NT2/D1 (cell line): ENCODE data around the gene SCNN1B.
"Not testable (repeated sequence)": the region's sequence is repeated elsewhere in the genome, so short reads cannot be mapped to it uniquely, and the experiment has no call there.

Experiments
- DNase-seq: peaks from one replicate; pipeline ENCODE4 v3.0.0-alpha.2; 2011; ENCODE audit warnings: low read depth, low spot score
- H3K27me3 ChIP-seq: 2 replicates; pipeline ENCODE4 v1.6.0; 2011; ENCODE audit warnings: mild to moderate bottlenecking; ENCODE audit not compliant: insufficient read length, insufficient read depth
- H3K36me3 ChIP-seq: 2 replicates; pipeline ENCODE4 v1.6.1; 2011; ENCODE audit warnings: mild to moderate bottlenecking, low read length, mixed read lengths; ENCODE audit not compliant: insufficient read depth, insufficient read length
- H3K4me1 ChIP-seq: 2 replicates; pipeline ENCODE4 v1.5.1; 2011; ENCODE audit not compliant: insufficient read depth, insufficient read length
- H3K4me3 ChIP-seq: 2 replicates; pipeline ENCODE4 v1.5.1; 2011; ENCODE audit warnings: low read depth; ENCODE audit not compliant: insufficient read length
- H3K9ac ChIP-seq: 2 replicates; pipeline ENCODE4 v1.6.0; 2011; ENCODE audit warnings: low read depth; ENCODE audit not compliant: insufficient read length
- H3K9me3 ChIP-seq: 2 replicates; pipeline ENCODE4 v1.5.1; 2011; ENCODE audit warnings: mild to moderate bottlenecking, low read length; ENCODE audit not compliant: insufficient read depth
- SUZ12 ChIP-seq: IDR thresholded peaks from 2 replicates; pipeline ENCODE4 v1.6.1; 2011; ENCODE audit not compliant: insufficient read length, insufficient read depth; ENCODE audit errors: extremely low read depth
- YY1 ChIP-seq: IDR thresholded peaks from 2 replicates; pipeline ENCODE4 v1.6.1; 2011; ENCODE audit not compliant: insufficient read length, insufficient read depth
- ZNF274 ChIP-seq: IDR thresholded peaks from 2 replicates; pipeline ENCODE4 v1.6.1; 2011; ENCODE audit warnings: mild to moderate bottlenecking, low read depth, low read length

The SCNN1B gene

GRCh38 chr16:23359092-23359760, 57.1 kb downstream of the SCNN1B start:
- TF ChIP-seq YY1 (no peak), ZNF274 (no peak), SUZ12 (no peak)

GRCh38 chr16:23362460-23363317, 60.6 kb downstream of the SCNN1B start:
- DNase-seq = no peak
- H3K36me3 ChIP-seq = no peaks in the 10 kb centered on the region
- H3K27me3 ChIP-seq = no peaks in the 10 kb centered on the region
- peaks cover 2% of the 10 kb centered on the region for H3K4me1 ChIP-seq
- TF ChIP-seq ZNF274 (no peak), YY1 (no peak), SUZ12 (no peak)
- no peak overlapping the region for H3K9ac ChIP-seq
- H3K4me3 ChIP-seq = no peak overlapping the region
- no peaks in the 10 kb centered on the region for H3K9me3 ChIP-seq

More at GRCh38 chr16:23359092-23359760, 57.1 kb downstream of the SCNN1B start:
- H3K9me3 ChIP-seq = no peaks in the 10 kb centered on the region
- no peaks in the 10 kb centered on the region for H3K4me1 ChIP-seq
- no peak for DNase-seq
- no peak overlapping the region for H3K9ac ChIP-seq
- H3K27me3 ChIP-seq = no peaks in the 10 kb centered on the region
- no peak overlapping the region for H3K4me3 ChIP-seq
- H3K36me3 ChIP-seq = no peaks in the 10 kb centered on the region

- no peak for TF ChIP-seq ZNF274
- no peak for TF ChIP-seq YY1
- TF ChIP-seq SUZ12 = no peak
- H3K9ac ChIP-seq = no peak overlapping the region
- no peak for DNase-seq
- H3K4me3 ChIP-seq = no peak overlapping the region
- H3K4me1 ChIP-seq = peaks cover 2% of the 10 kb centered on the region
- no peaks in the 10 kb centered on the region for H3K36me3 ChIP-seq
- no peaks in the 10 kb centered on the region for H3K9me3 ChIP-seq
- no peaks in the 10 kb centered on the region for H3K27me3 ChIP-seq
These were observed 63.6 kb downstream of the SCNN1B start for GRCh38 chr16:23365602-23366240.

- not testable (repeated sequence) for H3K9ac ChIP-seq, DNase-seq, H3K9me3 ChIP-seq, H3K4me1 ChIP-seq, H3K27me3 ChIP-seq, H3K4me3 ChIP-seq, H3K36me3 ChIP-seq
These were observed 64.2 kb downstream of the SCNN1B start for GRCh38 chr16:23366341-23366740.

- no peak for DNase-seq
- Histone ChIP-seq H3K27me3 (no peaks in the 10 kb centered on the region), H3K9me3 (no peaks in the 10 kb centered on the region), H3K4me1 (peaks cover 2% of the 10 kb centered on the region), H3K36me3 (no peaks in the 10 kb centered on the region), H3K4me3 (no peak overlapping the region), H3K9ac (no peak overlapping the region)
- TF ChIP-seq ZNF274 (no peak), YY1 (no peak), SUZ12 (no peak)
These were observed 65.5 kb downstream of the SCNN1B start for GRCh38 chr16:23367564-23367963.

- Histone ChIP-seq H3K9me3 (no peaks in the 10 kb centered on the region), H3K9ac (no peak overlapping the region), H3K36me3 (no peaks in the 10 kb centered on the region), H3K27me3 (no peaks in the 10 kb centered on the region), H3K4me3 (no peak overlapping the region), H3K4me1 (peaks cover 2% of the 10 kb centered on the region)
- DNase-seq = no peak
- TF ChIP-seq ZNF274 = no peak
- no peak for TF ChIP-seq SUZ12
These were observed 65.9 kb downstream of the SCNN1B start for GRCh38 chr16:23367988-23368387.

- no peak for DNase-seq
- Histone ChIP-seq H3K9me3 (no peaks in the 10 kb centered on the region), H3K9ac (no peak overlapping the region), H3K27me3 (no peaks in the 10 kb centered on the region), H3K4me3 (no peak overlapping the region), H3K4me1 (peaks cover 2% of the 10 kb centered on the region), H3K36me3 (no peaks in the 10 kb centered on the region)
- TF ChIP-seq ZNF274 = no peak
- no peak for TF ChIP-seq SUZ12
- no peak for TF ChIP-seq YY1
These were observed 66.4 kb downstream of the SCNN1B start for GRCh38 chr16:23368469-23368868.
